GM12891 (cell line): ENCODE results near the gene SLC6A20.

ENCODE experiments used
- POLR2A ChIP-seq: IDR thresholded peaks from 2 replicates; pipeline ENCODE4 v1.6.1; 2011; ENCODE audit warnings: low read depth, low read length, control low read depth
- POLR2AphosphoS5 ChIP-seq: IDR thresholded peaks from 2 replicates; pipeline ENCODE4 v1.6.1; 2011; ENCODE audit warnings: low read depth, low read length, control low read depth

DNA sequence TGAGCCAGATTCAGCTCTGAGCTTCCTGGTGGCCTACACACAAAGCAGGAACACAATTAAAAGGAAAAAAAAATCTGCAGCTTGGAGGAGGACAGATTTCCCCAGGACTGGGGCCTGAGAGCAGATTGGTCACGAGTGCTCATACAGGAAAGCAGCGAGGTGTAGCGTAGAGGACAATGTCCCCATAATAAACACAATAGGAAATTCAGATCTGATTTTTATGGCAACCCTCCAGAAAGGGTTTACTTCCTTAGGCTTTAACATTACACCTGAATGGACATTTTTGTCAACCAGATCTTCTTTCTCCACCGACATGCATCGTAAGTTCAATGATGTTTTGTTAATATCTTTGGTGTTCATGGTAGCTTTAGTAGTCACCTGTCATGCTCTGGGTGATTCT, 23.3 kb downstream of the SLC6A20 start:
- TF ChIP-seq POLR2A (no peak), POLR2AphosphoS5 (no peak)
